ENCODE measurements around the gene WWOX. TPM values are rescaled to one million over a fixed set of nuclear protein-coding genes. Genes with fewer than 3 reads are reported as not detected.

Gene WWOX
- total RNA-seq, 1 donor from 2014 or later = 43.2 TPM

DNA sequence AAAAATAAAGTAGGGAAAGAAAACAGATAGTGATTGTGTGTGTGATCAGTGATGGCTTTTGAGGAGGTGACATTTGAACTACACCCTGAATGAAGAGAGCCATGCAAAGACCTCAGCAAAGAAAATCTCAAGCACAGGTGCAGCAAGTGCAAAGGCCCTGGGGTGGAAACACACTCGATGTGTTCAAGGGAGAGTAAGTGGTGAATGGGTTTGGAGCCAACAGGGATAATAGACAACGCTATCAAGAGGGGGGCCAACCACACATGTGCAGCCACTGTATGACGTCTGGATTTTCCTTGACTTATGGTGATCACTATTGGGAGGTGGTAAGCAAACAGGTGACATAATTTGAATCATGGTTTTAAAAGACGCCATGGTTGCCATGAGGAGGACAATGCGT is 564.2 kb downstream of the WWOX start:
- H3K4me3 Mint-ChIP-seq (ENCODE audit: low read depth) = no peak overlapping the region
- H3K27me3 Mint-ChIP-seq = no peaks in the 10 kb centered on the region
- H3K4me1 Mint-ChIP-seq (ENCODE audit: low read depth) = peaks cover 14% of the 10 kb centered on the region
- H3K27ac Mint-ChIP-seq = no peak overlapping the region
- H3K36me3 Mint-ChIP-seq (ENCODE audit: insufficient read depth) = no peaks in the 10 kb centered on the region
- no peak for DNase-seq (ENCODE audit: low spot score, unreplicated experiment)
- no peaks in the 10 kb centered on the region for H3K9me3 Mint-ChIP-seq (ENCODE audit: low read depth)
- TF ChIP-seq, protein P1, sequence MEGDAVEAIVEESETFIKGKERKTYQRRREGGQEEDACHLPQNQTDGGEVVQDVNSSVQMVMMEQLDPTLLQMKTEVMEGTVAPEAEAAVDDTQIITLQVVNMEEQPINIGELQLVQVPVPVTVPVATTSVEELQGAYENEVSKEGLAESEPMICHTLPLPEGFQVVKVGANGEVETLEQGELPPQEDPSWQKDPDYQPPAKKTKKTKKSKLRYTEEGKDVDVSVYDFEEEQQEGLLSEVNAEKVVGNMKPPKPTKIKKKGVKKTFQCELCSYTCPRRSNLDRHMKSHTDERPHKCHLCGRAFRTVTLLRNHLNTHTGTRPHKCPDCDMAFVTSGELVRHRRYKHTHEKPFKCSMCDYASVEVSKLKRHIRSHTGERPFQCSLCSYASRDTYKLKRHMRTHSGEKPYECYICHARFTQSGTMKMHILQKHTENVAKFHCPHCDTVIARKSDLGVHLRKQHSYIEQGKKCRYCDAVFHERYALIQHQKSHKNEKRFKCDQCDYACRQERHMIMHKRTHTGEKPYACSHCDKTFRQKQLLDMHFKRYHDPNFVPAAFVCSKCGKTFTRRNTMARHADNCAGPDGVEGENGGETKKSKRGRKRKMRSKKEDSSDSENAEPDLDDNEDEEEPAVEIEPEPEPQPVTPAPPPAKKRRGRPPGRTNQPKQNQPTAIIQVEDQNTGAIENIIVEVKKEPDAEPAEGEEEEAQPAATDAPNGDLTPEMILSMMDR (IDR thresholded peaks at IDR 0.05; ENCODE audit: unreplicated experiment) = no peak

DNA sequence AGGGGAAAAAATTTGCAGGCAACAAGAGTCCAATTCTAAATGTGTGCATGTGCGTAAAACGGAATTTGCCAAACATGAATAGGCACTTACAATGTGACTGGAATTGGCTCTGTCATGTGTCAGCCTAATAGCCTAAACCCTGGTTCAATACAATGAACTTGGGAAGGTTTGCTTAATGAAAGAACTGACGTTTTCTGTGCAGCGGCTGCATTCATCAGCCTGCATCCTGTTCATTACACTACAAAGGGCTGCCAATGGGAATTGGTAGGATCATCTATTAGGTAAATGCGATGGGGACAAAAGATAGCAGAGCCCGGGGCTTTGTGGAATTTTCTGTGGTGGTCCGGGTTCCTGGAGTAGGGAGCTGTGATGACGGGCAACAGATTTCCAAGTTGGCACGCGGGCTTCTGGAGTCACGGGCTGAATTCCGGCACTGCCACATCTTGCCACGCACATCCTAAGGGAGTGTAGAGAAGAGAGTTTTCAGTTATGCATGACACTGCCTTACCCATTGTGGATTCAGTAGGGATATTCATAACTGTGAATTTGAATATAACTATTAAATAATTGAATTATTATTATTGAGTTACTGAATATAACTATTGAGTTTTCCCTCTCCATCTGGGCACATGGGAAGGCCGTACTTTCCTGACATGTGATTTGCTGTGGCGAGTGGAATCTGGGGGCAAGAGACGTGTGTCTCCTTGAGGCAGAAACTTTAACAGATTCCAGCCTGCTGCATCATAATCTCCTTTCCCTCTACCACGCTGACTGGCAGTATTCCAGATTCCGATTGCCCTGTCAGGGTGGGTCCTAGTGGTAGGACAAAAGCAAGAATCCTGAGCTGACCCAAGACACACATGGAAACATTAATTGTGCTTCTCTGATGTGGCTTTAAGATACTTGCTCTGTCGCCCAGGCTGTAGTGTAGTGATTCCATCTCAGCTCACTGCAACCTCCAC is 565.6 kb downstream of the WWOX start:
- no peaks in the 10 kb centered on the region for H3K27me3 Mint-ChIP-seq
- H3K9me3 Mint-ChIP-seq (ENCODE audit: low read depth) = no peaks in the 10 kb centered on the region
- H3K36me3 Mint-ChIP-seq (ENCODE audit: insufficient read depth) = no peaks in the 10 kb centered on the region
- TF ChIP-seq, protein P1 (IDR thresholded peaks at IDR 0.05; ENCODE audit: unreplicated experiment) = no peak
- DNase-seq (ENCODE audit: low spot score, unreplicated experiment) = no peak
- no peak overlapping the region for H3K27ac Mint-ChIP-seq
- peaks cover 3% of the 10 kb centered on the region for H3K4me1 Mint-ChIP-seq (ENCODE audit: low read depth)
- no peak overlapping the region for H3K4me3 Mint-ChIP-seq (ENCODE audit: low read depth)

DNA sequence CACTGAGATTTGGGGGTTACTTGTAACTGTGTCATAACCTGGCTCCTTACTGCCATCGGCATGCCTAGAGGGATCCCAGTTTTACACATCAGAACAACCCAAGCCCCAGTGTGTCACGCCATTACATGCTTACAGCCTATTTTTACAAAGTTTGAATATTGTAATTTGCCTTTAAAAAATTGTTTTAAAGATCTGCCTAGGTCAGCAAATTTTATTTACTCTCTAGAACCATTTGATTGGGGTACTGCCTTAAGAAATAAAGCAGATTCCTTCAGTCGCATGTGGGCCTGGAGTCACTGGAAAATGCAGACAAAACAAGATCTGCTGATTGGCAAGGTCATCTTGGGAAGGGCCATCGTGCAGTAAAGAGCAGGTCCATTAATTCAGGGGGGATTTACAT is 566.9 kb downstream of the WWOX start:
- H3K36me3 Mint-ChIP-seq (ENCODE audit: insufficient read depth) = no peaks in the 10 kb centered on the region
- no peaks in the 10 kb centered on the region for H3K9me3 Mint-ChIP-seq (ENCODE audit: low read depth)
- no peak for DNase-seq (ENCODE audit: low spot score, unreplicated experiment)
- no peak overlapping the region for H3K4me3 Mint-ChIP-seq (ENCODE audit: low read depth)
- no peaks in the 10 kb centered on the region for H3K4me1 Mint-ChIP-seq (ENCODE audit: low read depth)
- no peak overlapping the region for H3K27ac Mint-ChIP-seq
- no peaks in the 10 kb centered on the region for H3K27me3 Mint-ChIP-seq
- TF ChIP-seq, protein P1 (IDR thresholded peaks at IDR 0.05; ENCODE audit: unreplicated experiment) = no peak

DNA sequence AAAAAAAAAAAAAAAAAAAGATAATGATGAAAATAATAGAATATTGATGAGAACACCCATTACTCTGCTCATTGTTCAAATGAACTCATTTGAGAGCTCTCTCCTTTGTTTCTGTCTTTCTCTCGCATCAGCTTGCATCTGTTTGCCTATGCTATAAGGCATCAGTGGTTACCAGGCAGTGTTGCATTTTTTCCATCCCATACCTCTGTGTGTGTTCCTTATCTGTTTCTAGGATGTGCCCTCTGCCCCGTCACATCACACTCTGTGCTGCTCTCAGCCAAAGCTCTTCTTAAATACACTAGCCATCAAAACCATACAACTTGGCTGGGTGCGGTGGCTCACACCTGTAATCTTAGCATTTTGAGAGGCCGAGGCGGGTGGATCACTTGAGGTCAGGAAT is 568.2 kb downstream of the WWOX start:
- no peaks in the 10 kb centered on the region for H3K27me3 Mint-ChIP-seq

DNA sequence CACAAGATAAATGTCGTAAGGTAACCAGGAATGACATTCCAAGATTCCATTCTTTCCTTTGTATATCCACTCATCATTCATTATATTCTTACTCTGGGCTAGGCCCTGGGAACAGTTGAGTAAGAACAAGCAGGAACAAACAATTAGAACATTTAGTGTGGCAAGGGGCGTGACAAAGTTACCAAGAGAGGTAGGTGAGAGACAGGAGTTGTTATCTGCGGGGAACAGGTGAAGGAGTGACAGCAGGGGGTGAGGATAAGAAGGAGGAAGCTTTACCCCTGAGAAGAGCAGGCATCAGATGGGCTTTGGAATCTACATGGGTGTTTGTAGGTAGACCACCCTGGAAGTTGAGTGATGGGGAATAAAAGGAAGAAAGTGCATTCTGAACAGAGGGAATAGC is 568.9 kb downstream of the WWOX start:
- TF ChIP-seq, protein P1 (IDR thresholded peaks at IDR 0.05; ENCODE audit: unreplicated experiment) = no peak
- Mint-ChIP-seq H3K27me3 (no peaks in the 10 kb centered on the region), H3K36me3 (ENCODE audit: insufficient read depth) (no peaks in the 10 kb centered on the region), H3K4me3 (ENCODE audit: low read depth) (no peak overlapping the region), H3K4me1 (ENCODE audit: low read depth) (no peaks in the 10 kb centered on the region), H3K27ac (no peak overlapping the region), H3K9me3 (ENCODE audit: low read depth) (no peaks in the 10 kb centered on the region)
- DNase-seq (ENCODE audit: low spot score, unreplicated experiment) = no peak

More for the DNA sequence above, 568.2 kb downstream of the WWOX start:
- TF ChIP-seq, protein P1 (IDR thresholded peaks at IDR 0.05; ENCODE audit: unreplicated experiment) = no peak
- Mint-ChIP-seq H3K9me3 (ENCODE audit: low read depth) (no peaks in the 10 kb centered on the region), H3K4me1 (ENCODE audit: low read depth) (no peaks in the 10 kb centered on the region), H3K36me3 (ENCODE audit: insufficient read depth) (no peaks in the 10 kb centered on the region), H3K27ac (no peak overlapping the region), H3K4me3 (ENCODE audit: low read depth) (no peak overlapping the region)
- no peak for DNase-seq (ENCODE audit: low spot score, unreplicated experiment)
